GM12801 (cell line): Measurements from ENCODE around the gene NR1D1.

Experiments
- CTCF ChIP-seq: IDR thresholded peaks from one replicate; pipeline ENCODE4 v1.5.1; 2011; ENCODE audit warnings: control low read depth; ENCODE audit not compliant: insufficient read length; ENCODE audit errors: extremely low read depth

The NR1D1 gene

DNA sequence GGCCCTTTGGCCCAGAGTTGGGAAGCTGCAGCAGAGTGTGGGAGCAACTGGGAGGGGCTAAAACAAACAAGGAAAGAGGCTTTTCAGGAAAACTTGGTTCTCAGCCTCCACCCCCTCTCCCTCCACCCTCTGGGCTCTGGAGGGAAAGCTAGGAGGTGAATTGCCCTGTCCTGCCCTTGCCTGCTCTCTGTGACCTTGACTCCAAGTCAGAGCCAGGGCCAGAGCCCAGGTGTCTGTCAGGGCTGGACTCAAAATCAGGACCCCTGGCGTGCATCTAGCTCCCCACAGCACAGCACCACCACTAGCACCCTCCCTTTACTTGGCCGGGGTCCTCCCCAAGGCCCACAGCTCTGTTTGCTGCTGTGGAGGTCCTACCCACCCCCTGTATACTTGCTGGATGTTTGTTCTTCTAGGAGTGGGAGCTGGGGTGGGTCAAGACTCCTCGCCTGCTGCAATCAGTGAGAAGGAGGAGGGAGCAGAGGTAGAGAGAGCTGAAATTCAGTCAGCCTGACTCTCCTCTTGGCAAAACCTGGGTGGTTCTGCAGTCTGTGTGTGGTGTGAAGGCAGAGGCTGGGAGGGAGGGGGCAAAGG, 2.8 kb upstream of the NR1D1 start:
- no peak for TF ChIP-seq CTCF

- TF ChIP-seq CTCF, result no peak
Observed at GRCh38 chr17:40101367-40102210, 1.2 kb upstream of the NR1D1 start.

- no peak for TF ChIP-seq CTCF
Observed at GRCh38 chr17:40100669-40101366, 429 bp upstream of the NR1D1 start.

DNA sequence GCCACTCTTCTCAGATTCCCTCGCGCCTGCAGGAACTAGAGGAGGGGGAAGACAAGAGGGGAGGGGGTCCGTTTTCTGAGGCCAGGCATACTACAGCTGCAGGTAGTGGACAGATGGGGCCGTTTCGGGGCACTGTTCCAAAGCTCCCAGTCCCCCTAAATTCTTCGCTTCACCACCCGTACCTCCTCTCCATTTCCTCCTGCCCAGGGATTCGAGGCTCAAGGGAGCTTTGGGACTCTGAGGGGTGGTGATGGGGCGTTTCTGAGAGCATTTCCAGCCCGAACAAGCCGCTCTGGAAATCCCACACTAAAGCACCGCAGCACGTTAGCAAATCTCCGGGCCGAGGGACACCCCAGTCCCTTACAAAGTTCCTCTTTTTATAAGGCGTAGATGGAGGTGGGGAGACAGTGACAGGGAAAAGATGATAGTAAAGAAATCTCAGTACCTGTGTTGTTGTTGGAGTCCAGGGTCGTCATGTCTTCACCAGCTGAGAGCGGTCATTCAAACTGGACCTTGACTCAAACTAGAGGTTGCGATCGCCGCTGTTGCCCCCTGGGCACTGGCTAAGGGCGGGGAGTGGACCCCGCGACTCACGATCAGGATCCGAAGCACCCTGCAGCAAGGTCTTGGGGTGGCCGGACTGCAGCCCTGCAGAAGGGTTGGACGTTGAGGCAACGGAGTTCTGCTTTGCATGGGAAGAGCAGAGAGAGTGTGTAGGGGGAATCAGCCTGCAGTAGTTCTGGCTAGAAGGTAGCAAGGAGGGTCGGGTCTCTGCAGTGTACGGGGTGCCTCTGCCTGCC, 570 bp downstream of the NR1D1 start:
- no peak for TF ChIP-seq CTCF

- TF ChIP-seq CTCF, result no peak
Observed at GRCh38 chr17:40098846-40099618, 1.4 kb downstream of the NR1D1 start.

GRCh38 chr17:40097931-40098845, 2.2 kb downstream of the NR1D1 start:
- TF ChIP-seq CTCF, result no peak
